Nephron progenitor cell (in vitro differentiated cells): ENCODE data around the gene PARP1.
A peak's percentile ranks its signal among the peaks of the same experiment; 100 is the strongest.

Experiments used
- DNase-seq: peaks from one replicate; pipeline ENCODE4 v3.0.0; 2021
- H3K27ac Mint-ChIP-seq: 2 replicates; pipeline ENCODE4 v1.8.0; 2021; ENCODE audit warnings: mild to moderate bottlenecking, moderate library complexity, mixed read lengths
- H3K27me3 Mint-ChIP-seq: 2 replicates; pipeline ENCODE4 v1.8.0; 2021; ENCODE audit warnings: mild to moderate bottlenecking, low read depth, mixed read lengths; ENCODE audit not compliant: poor library complexity
- H3K36me3 Mint-ChIP-seq: 2 replicates; pipeline ENCODE4 v1.8.0; 2021; ENCODE audit warnings: low read depth, mixed read lengths
- H3K4me1 Mint-ChIP-seq: 2 replicates; pipeline ENCODE4 v1.8.0; 2021; ENCODE audit warnings: mixed read lengths
- H3K4me3 Mint-ChIP-seq: 2 replicates; pipeline ENCODE4 v1.8.0; 2021; ENCODE audit warnings: mild to moderate bottlenecking, moderate library complexity, mixed read lengths
- H3K9me3 Mint-ChIP-seq: 2 replicates; pipeline ENCODE4 v1.8.0; 2021; ENCODE audit warnings: mild to moderate bottlenecking, moderate library complexity, mixed read lengths
- TF ChIP-seq, protein P1 (sequence below): fragments of 200-600 bp; sonication (generic); IDR thresholded peaks from 2 replicates; pipeline ENCODE4 v1.5.0; 2021; ENCODE audit warnings: antibody characterized with exemption

PARP1 gene

DNA sequence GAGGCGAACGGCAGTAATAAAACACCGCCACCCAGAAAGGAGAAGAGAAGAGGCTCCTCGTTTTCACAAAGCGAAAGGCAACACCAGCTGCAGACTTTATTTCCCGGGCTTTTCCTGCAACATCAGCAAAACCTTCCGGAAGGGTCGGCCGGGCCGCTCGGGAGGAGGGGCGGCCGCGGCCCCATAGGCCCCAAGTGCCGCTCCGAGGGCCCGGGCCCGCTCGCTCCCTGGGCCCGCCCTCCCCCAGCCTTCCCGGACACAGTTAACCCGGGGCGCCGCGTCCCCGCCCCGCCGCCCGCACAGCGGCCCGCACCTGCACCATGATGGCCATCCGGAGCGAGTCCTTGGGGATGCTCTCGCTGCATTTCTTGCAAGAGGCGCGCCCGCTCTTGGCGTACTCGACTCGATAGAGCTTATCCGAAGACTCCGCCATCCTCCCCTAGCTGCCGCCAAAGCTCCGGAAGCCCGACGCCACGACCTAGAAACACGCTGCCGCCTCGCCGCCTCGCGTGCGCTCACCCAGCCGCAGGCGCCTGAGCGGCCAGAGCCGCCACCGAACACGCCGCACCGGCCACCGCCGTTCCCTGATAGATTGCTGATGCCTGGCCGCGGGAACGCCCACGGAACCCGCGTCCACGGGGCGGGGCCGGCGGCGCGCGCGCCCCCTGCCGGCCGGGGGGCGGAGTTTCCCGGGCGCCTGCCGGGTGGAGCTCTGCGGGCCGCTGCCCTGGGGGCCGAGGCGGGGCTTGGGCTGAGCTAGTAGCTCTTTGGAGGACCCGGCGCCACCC is at the start of gene PARP1:
TSS of gene PARP1 (minus strand) at position 597 of the 788 bp plus-strand sequence. CDS start at position 433, 164 bp downstream.
- TF ChIP-seq, protein P1, sequence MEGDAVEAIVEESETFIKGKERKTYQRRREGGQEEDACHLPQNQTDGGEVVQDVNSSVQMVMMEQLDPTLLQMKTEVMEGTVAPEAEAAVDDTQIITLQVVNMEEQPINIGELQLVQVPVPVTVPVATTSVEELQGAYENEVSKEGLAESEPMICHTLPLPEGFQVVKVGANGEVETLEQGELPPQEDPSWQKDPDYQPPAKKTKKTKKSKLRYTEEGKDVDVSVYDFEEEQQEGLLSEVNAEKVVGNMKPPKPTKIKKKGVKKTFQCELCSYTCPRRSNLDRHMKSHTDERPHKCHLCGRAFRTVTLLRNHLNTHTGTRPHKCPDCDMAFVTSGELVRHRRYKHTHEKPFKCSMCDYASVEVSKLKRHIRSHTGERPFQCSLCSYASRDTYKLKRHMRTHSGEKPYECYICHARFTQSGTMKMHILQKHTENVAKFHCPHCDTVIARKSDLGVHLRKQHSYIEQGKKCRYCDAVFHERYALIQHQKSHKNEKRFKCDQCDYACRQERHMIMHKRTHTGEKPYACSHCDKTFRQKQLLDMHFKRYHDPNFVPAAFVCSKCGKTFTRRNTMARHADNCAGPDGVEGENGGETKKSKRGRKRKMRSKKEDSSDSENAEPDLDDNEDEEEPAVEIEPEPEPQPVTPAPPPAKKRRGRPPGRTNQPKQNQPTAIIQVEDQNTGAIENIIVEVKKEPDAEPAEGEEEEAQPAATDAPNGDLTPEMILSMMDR = peak; percentile 50
- peak within 1 kb of the TSS; percentile 96 for H3K4me3 Mint-ChIP-seq
- DNase-seq = peak; percentile 87
- H3K27me3 Mint-ChIP-seq = peaks cover 13% of the 10 kb centered on the region
- H3K4me1 Mint-ChIP-seq = peaks cover 47% of the 10 kb centered on the region
- H3K9me3 Mint-ChIP-seq = no peaks in the 10 kb centered on the region
- no peaks in the 10 kb centered on the region for H3K36me3 Mint-ChIP-seq
- peak within 1 kb of the TSS; percentile 97 for H3K27ac Mint-ChIP-seq

DNA sequence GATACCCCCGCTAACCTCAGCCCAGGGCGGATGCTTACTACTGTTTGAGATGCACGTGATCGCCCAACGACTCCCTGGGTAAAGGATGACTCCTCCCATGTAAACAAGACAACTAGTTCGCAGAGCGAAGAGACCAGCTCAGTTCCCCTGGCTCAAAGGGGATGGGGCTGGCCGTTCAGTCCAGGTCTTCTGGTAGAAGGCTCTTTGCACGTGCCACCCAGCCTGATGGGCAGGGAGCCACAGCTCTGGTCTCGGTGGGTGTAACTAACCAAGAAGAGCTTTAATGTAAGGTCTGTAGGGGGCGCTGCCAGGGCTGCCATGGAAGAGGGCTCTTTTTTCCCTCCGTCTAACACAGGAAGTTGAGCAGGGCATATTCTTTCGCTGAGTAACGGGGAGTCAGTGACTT is 49.4 kb upstream of the PARP1 start:
- peaks cover 8% of the 10 kb centered on the region for H3K27me3 Mint-ChIP-seq
- H3K4me1 Mint-ChIP-seq = peaks cover 51% of the 10 kb centered on the region
- TF ChIP-seq, protein P1 = no peak
- peaks cover 14% of the 10 kb centered on the region for H3K9me3 Mint-ChIP-seq
- DNase-seq = no peak
- H3K4me3 Mint-ChIP-seq = no peak overlapping the region
- peaks cover 5% of the 10 kb centered on the region for H3K36me3 Mint-ChIP-seq
- no peak overlapping the region for H3K27ac Mint-ChIP-seq

DNA sequence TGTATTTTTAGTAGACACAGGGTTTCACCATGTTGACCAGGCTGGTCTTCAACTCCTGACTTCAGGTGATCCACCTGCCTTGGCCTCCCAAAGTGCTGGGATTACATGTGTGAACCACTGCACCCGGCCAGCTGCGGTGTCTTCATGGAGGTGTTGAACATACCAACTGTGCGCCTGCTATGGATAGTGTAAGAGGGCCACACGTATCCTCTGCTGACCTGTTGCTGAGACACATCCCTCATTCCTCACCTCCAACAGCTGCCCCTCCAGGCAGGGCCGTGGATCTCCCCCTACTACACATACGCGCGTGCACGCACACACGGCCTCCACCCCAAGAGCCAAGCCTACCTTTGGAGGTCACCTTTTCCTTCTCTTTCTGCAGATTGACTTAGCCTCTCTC is 48.0 kb upstream of the PARP1 start:
- no peak for DNase-seq
- Mint-ChIP-seq H3K27ac (no peak overlapping the region), H3K4me3 (no peak overlapping the region), H3K27me3 (peaks cover 15% of the 10 kb centered on the region), H3K36me3 (no peaks in the 10 kb centered on the region), H3K4me1 (peaks cover 54% of the 10 kb centered on the region), H3K9me3 (no peaks in the 10 kb centered on the region)
- TF ChIP-seq, protein P1 = no peak

DNA sequence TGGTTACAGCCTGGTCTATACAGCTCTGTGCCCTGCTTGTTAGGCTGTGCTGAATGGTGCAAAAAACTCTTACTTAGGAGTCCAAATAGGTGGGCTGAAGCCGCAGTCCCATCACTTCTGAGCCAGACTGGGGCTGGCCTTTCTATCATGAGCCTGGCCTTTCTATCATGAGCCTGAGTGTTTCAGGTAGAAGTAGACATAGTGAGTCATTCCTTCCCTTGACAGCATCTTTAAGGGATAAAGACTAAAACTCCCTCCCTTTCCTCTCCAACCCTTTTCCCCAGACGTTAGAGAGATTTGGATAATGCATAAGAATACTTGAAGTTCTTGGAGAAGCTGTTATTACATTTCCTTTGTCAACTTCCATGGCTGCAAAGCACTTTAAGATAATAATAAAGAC is 46.5 kb upstream of the PARP1 start:
- TF ChIP-seq, protein P1 = no peak
- no peak for DNase-seq
- Mint-ChIP-seq H3K4me1 (peaks cover 54% of the 10 kb centered on the region), H3K9me3 (no peaks in the 10 kb centered on the region), H3K4me3 (no peak overlapping the region), H3K27me3 (peaks cover 23% of the 10 kb centered on the region), H3K27ac (no peak overlapping the region), H3K36me3 (no peaks in the 10 kb centered on the region)

DNA sequence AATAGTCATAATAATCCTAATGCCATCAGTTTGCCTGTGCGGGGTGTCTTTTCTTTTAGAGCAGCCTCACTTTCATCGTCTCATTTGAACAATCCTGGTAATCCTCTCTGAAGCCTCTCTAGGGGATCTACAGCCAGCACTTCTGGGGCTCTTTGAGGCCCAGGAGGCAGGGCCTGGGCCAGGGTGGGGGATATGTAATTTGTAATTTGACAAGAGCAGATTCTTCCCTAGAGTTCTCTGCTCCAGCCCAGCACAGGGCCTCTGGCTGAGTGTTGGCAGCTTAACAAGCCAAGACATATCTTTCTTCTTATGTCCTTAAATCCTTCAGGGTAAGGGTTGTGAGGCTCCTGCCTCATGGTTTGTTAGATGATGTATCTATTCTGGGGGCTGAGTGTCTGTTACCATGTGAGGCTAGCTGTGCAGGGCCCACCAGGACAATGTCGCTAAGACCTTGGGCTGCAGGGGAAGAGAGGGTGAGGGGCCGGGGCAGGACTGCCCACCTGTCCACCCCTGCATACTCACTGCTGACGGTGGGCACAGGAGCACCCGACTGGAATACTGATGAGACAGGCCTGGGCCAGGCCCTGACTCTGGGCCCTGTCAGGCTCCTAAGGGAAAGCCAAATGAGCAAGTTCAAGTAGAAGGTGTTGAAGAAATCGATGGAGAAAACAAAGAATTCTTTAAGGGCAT is 45.3 kb upstream of the PARP1 start:
- H3K27ac Mint-ChIP-seq = peak overlapping the region; percentile 53
- H3K9me3 Mint-ChIP-seq = no peaks in the 10 kb centered on the region
- no peak for DNase-seq
- H3K36me3 Mint-ChIP-seq = no peaks in the 10 kb centered on the region
- peaks cover 20% of the 10 kb centered on the region for H3K27me3 Mint-ChIP-seq
- H3K4me3 Mint-ChIP-seq = no peak overlapping the region
- H3K4me1 Mint-ChIP-seq = peaks cover 54% of the 10 kb centered on the region
- TF ChIP-seq, protein P1 = no peak
